ENCODE measurements around the gene DACT1.
A peak's percentile ranks its signal among the peaks of the same experiment; 100 is the strongest.

Gene DACT1

GRCh38 chr14:58636129-58636528 lies 1.6 kb upstream of the DACT1 start:
- TF ChIP-seq POLR2AphosphoS5 (IDR thresholded peaks at IDR 0.05; ENCODE audit: low read depth, low read length) (no peak), REST (IDR thresholded peaks at IDR 0.05; ENCODE audit: insufficient read depth in 1 of 2, low read depth in 2 of 2, low read length in 2 of 2) (no peak), FOXP2 (optimal IDR thresholded peaks at IDR 0.05; ENCODE audit: borderline replicate concordance, extremely low read depth, extremely low read length, insufficient read depth) (no peak), TAF1 (IDR thresholded peaks at IDR 0.05; ENCODE audit: borderline replicate concordance, insufficient read depth, low read length) (no peak), SIN3A (IDR thresholded peaks at IDR 0.05; ENCODE audit: borderline replicate concordance, insufficient read depth, low read length) (no peak)

- no peak for TF ChIP-seq FOXP2 (optimal IDR thresholded peaks at IDR 0.05; ENCODE audit: borderline replicate concordance, extremely low read depth, extremely low read length, insufficient read depth)
- TF ChIP-seq REST (IDR thresholded peaks at IDR 0.05; ENCODE audit: insufficient read depth in 1 of 2, low read depth in 2 of 2, low read length in 2 of 2), result no peak
- no peak for TF ChIP-seq SIN3A (IDR thresholded peaks at IDR 0.05; ENCODE audit: borderline replicate concordance, insufficient read depth, low read length)
- TF ChIP-seq TAF1 (IDR thresholded peaks at IDR 0.05; ENCODE audit: borderline replicate concordance, insufficient read depth, low read length), result no peak
- TF ChIP-seq POLR2AphosphoS5 (IDR thresholded peaks at IDR 0.05; ENCODE audit: low read depth, low read length), result no peak
Observed at GRCh38 chr14:58637040-58637390, 747 bp upstream of the DACT1 start.

GRCh38 chr14:58638231-58639197 lies 752 bp downstream of the DACT1 start:
- no peak for TF ChIP-seq POLR2AphosphoS5 (IDR thresholded peaks at IDR 0.05; ENCODE audit: low read depth, low read length)
- peak; percentile 14 for TF ChIP-seq FOXP2 (optimal IDR thresholded peaks at IDR 0.05; ENCODE audit: borderline replicate concordance, extremely low read depth, extremely low read length, insufficient read depth)

- TF ChIP-seq POLR2AphosphoS5 (IDR thresholded peaks at IDR 0.05; ENCODE audit: low read depth, low read length) (no peak), TAF1 (IDR thresholded peaks at IDR 0.05; ENCODE audit: borderline replicate concordance, insufficient read depth, low read length) (no peak), FOXP2 (optimal IDR thresholded peaks at IDR 0.05; ENCODE audit: borderline replicate concordance, extremely low read depth, extremely low read length, insufficient read depth) (no peak), REST (IDR thresholded peaks at IDR 0.05; ENCODE audit: insufficient read depth in 1 of 2, low read depth in 2 of 2, low read length in 2 of 2) (no peak), SIN3A (IDR thresholded peaks at IDR 0.05; ENCODE audit: borderline replicate concordance, insufficient read depth, low read length) (no peak)
Observed at GRCh38 chr14:58639198-58639565, 1.4 kb downstream of the DACT1 start.

GRCh38 chr14:58639842-58640484 lies 2.2 kb downstream of the DACT1 start:
- TF ChIP-seq TAF1 (IDR thresholded peaks at IDR 0.05; ENCODE audit: borderline replicate concordance, insufficient read depth, low read length) (no peak), POLR2AphosphoS5 (IDR thresholded peaks at IDR 0.05; ENCODE audit: low read depth, low read length) (no peak), REST (IDR thresholded peaks at IDR 0.05; ENCODE audit: insufficient read depth in 1 of 2, low read depth in 2 of 2, low read length in 2 of 2) (no peak), FOXP2 (optimal IDR thresholded peaks at IDR 0.05; ENCODE audit: borderline replicate concordance, extremely low read depth, extremely low read length, insufficient read depth) (no peak), SIN3A (IDR thresholded peaks at IDR 0.05; ENCODE audit: borderline replicate concordance, insufficient read depth, low read length) (no peak)
